Chondrocyte (in vitro differentiated cells): ENCODE data around the gene STK4. TPM values are rescaled to one million over a fixed set of nuclear protein-coding genes. Genes with fewer than 3 reads are reported as not detected.

Experiments used
- DNase-seq: peaks from one replicate; pipeline ENCODE4 v3.0.0; 2021; ENCODE audit warnings: mixed read lengths, low spot score
- H3K27ac Mint-ChIP-seq: one replicate; pipeline ENCODE4 v1.8.0; 2021; ENCODE audit warnings: mild to moderate bottlenecking, moderate library complexity, mixed read lengths; ENCODE audit not compliant: unreplicated experiment
- H3K27me3 Mint-ChIP-seq: 2 replicates; pipeline ENCODE4 v1.8.0; 2021; ENCODE audit warnings: low read depth, mixed read lengths
- H3K36me3 Mint-ChIP-seq: 2 replicates; pipeline ENCODE4 v1.8.0; 2021; ENCODE audit warnings: low read depth, mixed read lengths
- H3K4me1 Mint-ChIP-seq: 2 replicates; pipeline ENCODE4 v1.8.0; 2021; ENCODE audit warnings: low read depth, mild to moderate bottlenecking, mixed read lengths
- H3K4me3 Mint-ChIP-seq: one replicate; pipeline ENCODE4 v1.8.0; 2021; ENCODE audit warnings: mild to moderate bottlenecking, moderate library complexity, mixed read lengths; ENCODE audit not compliant: unreplicated experiment
- H3K9me3 Mint-ChIP-seq: 2 replicates; pipeline ENCODE4 v1.8.0; 2021; ENCODE audit warnings: low read depth, mixed read lengths
- CTCF ChIP-seq: fragments of 200-600 bp; sonication (generic); IDR thresholded peaks from 2 replicates; pipeline ENCODE4 v1.5.0; 2021; ENCODE audit warnings: antibody characterized with exemption, mild to moderate bottlenecking, moderate library complexity
- total RNA-seq: library from RNA; stranded (reverse); gene quantifications from 3 replicates; pipeline ENCODE4 v1.2.1, GENCODE V29; 2021

STK4 gene
- total RNA-seq, 1 donor from 2014 or later: 23.4 TPM

GRCh38 chr20:44932916-44933315 lies 33.4 kb upstream of the STK4 start:
- no peak for TF ChIP-seq CTCF
- Mint-ChIP-seq H3K27me3 (no peaks in the 10 kb centered on the region), H3K4me3 (no peak overlapping the region), H3K27ac (no peak overlapping the region), H3K9me3 (no peaks in the 10 kb centered on the region), H3K36me3 (peaks cover 34% of the 10 kb centered on the region), H3K4me1 (no peaks in the 10 kb centered on the region)
- DNase-seq: no peak

GRCh38 chr20:44936510-44936909 lies 29.8 kb upstream of the STK4 start:
- no peaks in the 10 kb centered on the region for H3K4me1 Mint-ChIP-seq
- no peaks in the 10 kb centered on the region for H3K9me3 Mint-ChIP-seq
- H3K36me3 Mint-ChIP-seq: peaks cover 36% of the 10 kb centered on the region
- H3K27me3 Mint-ChIP-seq: no peaks in the 10 kb centered on the region
- no peak for TF ChIP-seq CTCF
- no peak overlapping the region for H3K4me3 Mint-ChIP-seq
- no peak overlapping the region for H3K27ac Mint-ChIP-seq
- DNase-seq: no peak

GRCh38 chr20:44938637-44939036 lies 27.7 kb upstream of the STK4 start:
- Mint-ChIP-seq H3K27ac (no peak overlapping the region), H3K4me3 (no peak overlapping the region), H3K9me3 (no peaks in the 10 kb centered on the region), H3K27me3 (no peaks in the 10 kb centered on the region), H3K4me1 (no peaks in the 10 kb centered on the region), H3K36me3 (peaks cover 38% of the 10 kb centered on the region)
- TF ChIP-seq CTCF: no peak
- no peak for DNase-seq

- Mint-ChIP-seq H3K36me3 (peaks cover 26% of the 10 kb centered on the region), H3K27ac (no peak overlapping the region), H3K4me3 (no peak overlapping the region), H3K9me3 (no peaks in the 10 kb centered on the region), H3K27me3 (no peaks in the 10 kb centered on the region), H3K4me1 (no peaks in the 10 kb centered on the region)
- no peak for TF ChIP-seq CTCF
- DNase-seq: no peak
These were observed 25.1 kb upstream of the STK4 start for GRCh38 chr20:44941120-44941691.

GRCh38 chr20:44942264-44942973 lies 23.9 kb upstream of the STK4 start:
- peaks cover 19% of the 10 kb centered on the region for H3K36me3 Mint-ChIP-seq
- H3K27me3 Mint-ChIP-seq: no peaks in the 10 kb centered on the region
- no peaks in the 10 kb centered on the region for H3K4me1 Mint-ChIP-seq
- H3K9me3 Mint-ChIP-seq: no peaks in the 10 kb centered on the region
- no peak for TF ChIP-seq CTCF
- no peak for DNase-seq
- no peak overlapping the region for H3K27ac Mint-ChIP-seq
- no peak overlapping the region for H3K4me3 Mint-ChIP-seq
